H1 (cell line): Measurements from ENCODE around the gene CRISPLD2. TPM values are rescaled to one million over a fixed set of nuclear protein-coding genes. Genes with fewer than 3 reads are reported as not detected.

Experiments
- CTCF ChIA-PET: fragments of 300-600 bp; sonication (Branson Sonifier 250); formaldehyde crosslinking; loops from one replicate; lab custom pipeline; 2021; ENCODE audit not compliant: partially characterized antibody; lab: Charles Lee
- POLR2A ChIA-PET: fragments of 300-600 bp; sonication (Branson Sonifier 250); formaldehyde crosslinking; loops from one replicate; lab custom pipeline; 2021; ENCODE audit warnings: inconsistent platforms; ENCODE audit not compliant: partially characterized antibody; lab: Charles Lee
- DNase-seq, 2 experiments: peaks; one replicate each; pipeline versions ENCODE4 v3.0.0 to v3.0.0-alpha.2; 2010 to 2022; ENCODE audit warnings: low spot score in 2 of 2, low read depth in 1 of 2, mixed read lengths in 1 of 2
- FAIRE-seq: peaks from 2 replicates; lab custom pipeline; 2011; peaks lifted over from hg19 to GRCh38; lab: Jason Lieb, UNC
- H2AFZ ChIP-seq: 2 replicates; pipeline ENCODE4 v1.8.1; 2012; ENCODE audit warnings: low read length, inconsistent platforms
- H2AK5ac ChIP-seq: 2 replicates; pipeline ENCODE4 v1.6.1; 2013; ENCODE audit warnings: low read depth, low read length
- H2BK120ac ChIP-seq: replicated peaks from 2 replicates; pipeline ENCODE3; 2013; ENCODE audit warnings: low read depth, low read length, inconsistent platforms
- H2BK12ac ChIP-seq: 2 replicates; pipeline ENCODE4 v1.6.1; 2013; ENCODE audit warnings: low read depth, low read length
- H2BK15ac ChIP-seq: 2 replicates; pipeline ENCODE4 v1.6.1; 2013; ENCODE audit warnings: low read length
- H2BK20ac ChIP-seq: 2 replicates; pipeline ENCODE4 v1.6.1; 2013; ENCODE audit warnings: low read length
- H2BK5ac ChIP-seq: 2 replicates; pipeline ENCODE4 v1.6.1; 2013; ENCODE audit warnings: low read depth, low read length
- H3K14ac ChIP-seq: 2 replicates; pipeline ENCODE4 v1.6.1; 2013; ENCODE audit warnings: inconsistent platforms; ENCODE audit not compliant: insufficient read length
- H3K18ac ChIP-seq: 2 replicates; pipeline ENCODE4 v1.6.1; 2013; ENCODE audit warnings: low read length; ENCODE audit errors: extremely low read depth
- H3K23ac ChIP-seq: 2 replicates; pipeline ENCODE4 v1.6.1; 2013; ENCODE audit warnings: inconsistent platforms; ENCODE audit not compliant: insufficient read length
- H3K23me2 ChIP-seq: 2 replicates; pipeline ENCODE4 v1.6.1; 2013; ENCODE audit warnings: low read depth, low read length
- H3K27ac ChIP-seq: 2 replicates; pipeline ENCODE4 v1.6.1; 2011; ENCODE audit warnings: low read depth, low read length, inconsistent platforms
- H3K27me3 ChIP-seq, 4 experiments: replicated peaks in 1 of 4; 1 replicate in 1 of 4; 2 replicates in 3 of 4; pipeline versions ENCODE4 v1.6.1 to v1.8.1; 2011 to 2013; ENCODE audit warnings: low read length in 3 of 4, mild to moderate bottlenecking in 3 of 4, inconsistent platforms in 2 of 4, mixed read lengths in 2 of 4, moderate library complexity in 1 of 4; ENCODE audit not compliant: control insufficient read depth in 3 of 4, insufficient read depth in 3 of 4; ENCODE audit errors: extremely low read depth in 1 of 4
- H3K36me3 ChIP-seq, 4 experiments: 2 replicates each; pipeline versions ENCODE4 v1.6.1 to v1.8.1; 2011 to 2013; ENCODE audit warnings: mild to moderate bottlenecking in 4 of 4, low read length in 3 of 4, moderate library complexity in 2 of 4, control low read depth in 1 of 4, inconsistent platforms in 1 of 4; ENCODE audit not compliant: insufficient read depth in 4 of 4, control insufficient read depth in 2 of 4
- H3K4ac ChIP-seq: replicated peaks from 2 replicates; pipeline ENCODE3; 2013; ENCODE audit warnings: low read length, low read depth, mixed read lengths, inconsistent platforms; ENCODE audit not compliant: insufficient read length
- H3K4me1 ChIP-seq, 4 experiments: replicated peaks in 1 of 4; 1 replicate in 1 of 4; 2 replicates in 3 of 4; pipeline versions ENCODE4 v1.6.1 to v1.8.1; 2011 to 2013; ENCODE audit warnings: low read length in 3 of 4, inconsistent platforms in 2 of 4, mixed read lengths in 1 of 4; ENCODE audit not compliant: insufficient read depth in 4 of 4, control insufficient read depth in 3 of 4
- H3K4me2 ChIP-seq, 2 experiments: 2 replicates each; pipeline versions ENCODE4 v1.6.1 to v1.8.1; 2011 to 2013; ENCODE audit warnings: low read depth in 2 of 2, low read length in 2 of 2, control low read depth in 1 of 2, inconsistent platforms in 1 of 2, mild to moderate bottlenecking in 1 of 2; ENCODE audit not compliant: insufficient read depth in 1 of 2
- H3K4me3 ChIP-seq, 4 experiments: fragments of 200-600, 300-600 bp in 1 of 4; sonication (generic), shearing (Covaris generic), sonication (Bioruptor Twin) in 1 of 4; 2 replicates each; pipeline versions ENCODE4 v1.5.1 to v1.8.1; 2011 to 2016; ENCODE audit warnings: low read length in 4 of 4, low read depth in 3 of 4, control low read depth in 2 of 4, inconsistent platforms in 2 of 4, mild to moderate bottlenecking in 2 of 4, mixed read lengths in 1 of 4, moderate library complexity in 1 of 4; ENCODE audit not compliant: insufficient read depth in 2 of 4; ENCODE audit errors: extremely low read depth in 1 of 4
- H3K56ac ChIP-seq: replicated peaks from 2 replicates; pipeline ENCODE3; 2013; ENCODE audit warnings: low read depth, mild to moderate bottlenecking, mixed read lengths, low read length, inconsistent platforms; ENCODE audit not compliant: insufficient read length
- H3K79me1 ChIP-seq: 2 replicates; pipeline ENCODE4 v1.6.1; 2013; ENCODE audit warnings: low read depth, low read length, control low read depth
- H3K79me2 ChIP-seq, 2 experiments: 2 replicates each; pipeline versions ENCODE4 v1.6.1 to v1.8.1; 2012 to 2013; ENCODE audit warnings: low read length in 2 of 2, mild to moderate bottlenecking in 2 of 2, inconsistent platforms in 1 of 2; ENCODE audit not compliant: insufficient read depth in 2 of 2, control insufficient read depth in 1 of 2
- H3K9ac ChIP-seq, 4 experiments: replicated peaks in 1 of 4; 1 replicate in 1 of 4; 2 replicates in 3 of 4; pipeline versions ENCODE4 v1.6.1 to v1.8.1; 2011 to 2013; ENCODE audit warnings: low read depth in 3 of 4, low read length in 3 of 4, control low read depth in 2 of 4, mild to moderate bottlenecking in 2 of 4, moderate library complexity in 2 of 4, inconsistent platforms in 1 of 4; ENCODE audit errors: extremely low read depth in 1 of 4
- H3K9me3 ChIP-seq, 2 experiments: 2 replicates each; pipeline versions ENCODE4 v1.6.1 to v1.8.1; 2012 to 2013; ENCODE audit warnings: mild to moderate bottlenecking in 2 of 2, moderate library complexity in 2 of 2, control low read depth in 1 of 2, inconsistent platforms in 1 of 2, low read depth in 1 of 2, low read length in 1 of 2, mixed read lengths in 1 of 2; ENCODE audit not compliant: insufficient read depth in 2 of 2
- H4K20me1 ChIP-seq, 2 experiments: replicated peaks in 1 of 2; 2 replicates each; pipeline versions ENCODE3 to v1.8.1; 2011 to 2013; ENCODE audit warnings: inconsistent platforms in 2 of 2, low read length in 2 of 2, mild to moderate bottlenecking in 1 of 2; ENCODE audit not compliant: insufficient read depth in 2 of 2, control insufficient read depth in 1 of 2
- H4K5ac ChIP-seq: 2 replicates; pipeline ENCODE4 v1.6.1; 2013; ENCODE audit warnings: low read length, low read depth, mixed read lengths, inconsistent platforms; ENCODE audit not compliant: insufficient read length
- H4K8ac ChIP-seq: 2 replicates; pipeline ENCODE4 v1.8.0; 2013; ENCODE audit warnings: mild to moderate bottlenecking, moderate library complexity, low read length, inconsistent platforms; ENCODE audit not compliant: insufficient read depth; ENCODE audit errors: extremely low read depth
- H4K91ac ChIP-seq: replicated peaks from 2 replicates; pipeline ENCODE3; 2013; ENCODE audit warnings: low read length, mixed read lengths, inconsistent platforms; ENCODE audit not compliant: insufficient read length
- ATF3 ChIP-seq: IDR thresholded peaks from 2 replicates; pipeline ENCODE4 v1.6.1; 2011; ENCODE audit warnings: low read depth, mild to moderate bottlenecking, low read length; ENCODE audit not compliant: insufficient read depth
- EGR1 ChIP-seq: IDR thresholded peaks from 2 replicates; pipeline ENCODE4 v1.6.1; 2011; ENCODE audit warnings: low read depth, low read length, borderline replicate concordance
- NRF1 ChIP-seq: IDR thresholded peaks from 2 replicates; pipeline ENCODE4 v1.6.1; 2011; ENCODE audit warnings: mild to moderate bottlenecking, low read depth, low read length, improper control_type of control experiment
- RAD21 ChIP-seq, 2 experiments: IDR thresholded peaks in 1 of 2; conservative IDR thresholded peaks in 1 of 2; 2 replicates each; pipeline ENCODE4 v1.6.1; 2011; ENCODE audit warnings: low read depth in 2 of 2, low read length in 2 of 2, improper control_type of control experiment in 1 of 2, inconsistent platforms in 1 of 2, mild to moderate bottlenecking in 1 of 2, moderate library complexity in 1 of 2
- RFX5 ChIP-seq: IDR thresholded peaks from 2 replicates; pipeline ENCODE4 v1.6.1; 2011; ENCODE audit warnings: low read depth, low read length, improper control_type of control experiment, borderline replicate concordance
- RXRA ChIP-seq: IDR thresholded peaks from 2 replicates; pipeline ENCODE4 v1.6.1; 2011; ENCODE audit warnings: low read depth, mild to moderate bottlenecking, low read length, moderate library complexity; ENCODE audit not compliant: insufficient read depth
- SIN3A ChIP-seq, 2 experiments: IDR thresholded peaks in 1 of 2; conservative IDR thresholded peaks in 1 of 2; 2 replicates each; pipeline ENCODE4 v1.6.1; 2011 to 2012; ENCODE audit warnings: low read length in 2 of 2, improper control_type of control experiment in 1 of 2, low read depth in 1 of 2, mild to moderate bottlenecking in 1 of 2
- SP1 ChIP-seq: IDR thresholded peaks from 2 replicates; pipeline ENCODE4 v1.6.1; 2011; ENCODE audit warnings: low read depth, low read length
- SRF ChIP-seq: IDR thresholded peaks from 2 replicates; pipeline ENCODE4 v1.6.1; 2011; ENCODE audit warnings: mild to moderate bottlenecking, low read depth, low read length, moderate library complexity
- TAF1 ChIP-seq: IDR thresholded peaks from 2 replicates; pipeline ENCODE4 v1.6.1; 2011; ENCODE audit warnings: mild to moderate bottlenecking, low read depth, low read length
- USF2 ChIP-seq: IDR thresholded peaks from 2 replicates; pipeline ENCODE4 v1.6.1; 2011; ENCODE audit warnings: low read length, improper control_type of control experiment
- WGBS, 2 experiments: shearing (Covaris generic) in 1 of 2; methylation state at CpG; one replicate each; pipeline versions ENCODE4 v1.1.6 to v1.1.7; 2013 to 2015; ENCODE audit warnings: low lambda C conversion rate in 2 of 2, mixed read lengths in 2 of 2, inconsistent platforms in 1 of 2, low coverage in 1 of 2, missing lambda C conversion rate in 1 of 2; ENCODE audit not compliant: insufficient replicate concordance in 2 of 2, insufficient coverage in 1 of 2, insufficient read length in 1 of 2; ENCODE audit errors: extremely low coverage in 1 of 2, missing lambda C conversion rate in 1 of 2; 5-methylcytosine and 5-hydroxymethylcytosine counted together
- polyA plus RNA-seq, 7 experiments: library from polyadenylated mRNA; depleted of rRNA in 3 of 7; stranded (reverse) in 5 of 7; unstranded in 2 of 7; fragments of >200 nt in 5 of 7; fragments of 200-250 nt in 2 of 7; gene quantifications; 1 replicate in 5 of 7; 2 replicates in 1 of 7; 4 replicates in 1 of 7; pipeline versions ENCODE4 v1.2.1 to v1.2.3, GENCODE V29; 2011 to 2013; ENCODE audit warnings: missing spikeins in 2 of 7, mixed read lengths in 2 of 7
- total RNA-seq: library from RNA; stranded (reverse); fragmentation: NEBNext Ultra II Directional; extraction: Animal tissue kit (Norgen Biotek cat#: 25700); gene quantifications from 2 replicates; pipeline ENCODE4 v1.2.1, GENCODE V29; 2021

The CRISPLD2 gene
- total and polyA plus RNA-seq, 2 of the 8 experiments (the other 6 are each of a cell fraction or from before 2014, with no cell fraction given) = 2.7 to 5.1 TPM

- Histone ChIP-seq H3K14ac (no peak overlapping the region), H3K9me3 (no peaks in the 10 kb centered on the region; a peak in 1 of 4 replicates), H3K27ac (no peak overlapping the region), H2BK120ac (no peak overlapping the region), H2BK15ac (no peak overlapping the region), H2BK5ac (no peak overlapping the region), H3K4me1 (no peaks in the 10 kb centered on the region), H2AFZ (no peak overlapping the region), H3K4ac (no peak overlapping the region), H2BK12ac (no peak overlapping the region), H3K18ac (no peak overlapping the region), H3K4me2 (no peak overlapping the region), H3K79me2 (no peaks in the 10 kb centered on the region), H3K4me3 (no peak overlapping the region), H4K91ac (no peak overlapping the region), H3K27me3 (no peaks in the 10 kb centered on the region; a peak in 1 of 7 replicates), H4K8ac (no peak overlapping the region), H4K5ac (no peak overlapping the region), H2AK5ac (no peak overlapping the region), H3K9ac (no peak overlapping the region), H3K23me2 (no peaks in the 10 kb centered on the region), H3K36me3 (no peaks in the 10 kb centered on the region), H3K79me1 (no peaks in the 10 kb centered on the region), H4K20me1 (peaks cover 0 to 2% of the 10 kb centered on the region in 2 experiments), H2BK20ac (no peak overlapping the region), H3K56ac (no peak overlapping the region), H3K23ac (no peak overlapping the region)
- 91% methylated on average over 25 of the region's 26 CpGs; no CpG with 5 or more reads in 1 of the 2 experiments for WGBS, 2 experiments
- no peak for FAIRE-seq
- ChIA-PET CTCF (interaction anchor here (0.9 kb wide), 1 partner anchor 164 kb away, joined by 4 read pairs; no protein-coding TSS in a partner anchor), POLR2A (no interaction called here)
- DNase-seq = no peak
- no peak for TF ChIP-seq SP1
- no peak for TF ChIP-seq EGR1
- no peak for TF ChIP-seq TAF1
- TF ChIP-seq USF2 = no peak
- TF ChIP-seq ATF3 = no peak
- no peak for TF ChIP-seq RAD21 (IDR thresholded peaks at IDR 0.05 in 1 of 2, conservative IDR thresholded peaks at IDR 0.05 in 1 of 2; ENCODE audit: low read depth in 2 of 2, low read length in 2 of 2)
- TF ChIP-seq SIN3A (conservative IDR thresholded peaks at IDR 0.05 in 1 of 2, IDR thresholded peaks at IDR 0.05 in 1 of 2; ENCODE audit: low read depth in 1 of 2, low read length in 2 of 2) = no peak
- no peak for TF ChIP-seq SRF
- TF ChIP-seq NRF1 = no peak
- TF ChIP-seq RFX5 = no peak
- TF ChIP-seq RXRA = no peak
Measured at GRCh38 chr16:84806256-84806889, 13.4 kb upstream of the CRISPLD2 start.
